Measurements from ENCODE around the gene MAP2K5.

DNA sequence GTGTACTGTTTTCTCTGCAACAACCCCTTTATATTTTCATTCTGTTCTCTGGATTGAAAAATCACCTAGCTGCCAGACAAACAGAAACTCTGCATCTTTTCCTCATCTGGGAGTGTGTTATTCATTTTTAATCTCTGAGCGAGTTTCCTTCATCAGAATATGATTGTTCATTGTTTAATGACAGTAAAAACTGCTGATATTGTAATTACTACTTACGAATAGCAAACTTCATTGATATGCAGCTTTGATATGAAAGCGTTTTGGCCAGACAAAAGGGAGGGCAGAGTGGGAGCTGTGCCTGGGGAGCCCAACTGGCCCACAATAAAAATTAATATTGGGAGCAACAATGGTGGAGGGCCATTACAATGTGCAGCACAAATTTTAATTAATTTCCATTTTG, 150.1 kb downstream of the MAP2K5 start:
- TF ChIP-seq, protein P1, sequence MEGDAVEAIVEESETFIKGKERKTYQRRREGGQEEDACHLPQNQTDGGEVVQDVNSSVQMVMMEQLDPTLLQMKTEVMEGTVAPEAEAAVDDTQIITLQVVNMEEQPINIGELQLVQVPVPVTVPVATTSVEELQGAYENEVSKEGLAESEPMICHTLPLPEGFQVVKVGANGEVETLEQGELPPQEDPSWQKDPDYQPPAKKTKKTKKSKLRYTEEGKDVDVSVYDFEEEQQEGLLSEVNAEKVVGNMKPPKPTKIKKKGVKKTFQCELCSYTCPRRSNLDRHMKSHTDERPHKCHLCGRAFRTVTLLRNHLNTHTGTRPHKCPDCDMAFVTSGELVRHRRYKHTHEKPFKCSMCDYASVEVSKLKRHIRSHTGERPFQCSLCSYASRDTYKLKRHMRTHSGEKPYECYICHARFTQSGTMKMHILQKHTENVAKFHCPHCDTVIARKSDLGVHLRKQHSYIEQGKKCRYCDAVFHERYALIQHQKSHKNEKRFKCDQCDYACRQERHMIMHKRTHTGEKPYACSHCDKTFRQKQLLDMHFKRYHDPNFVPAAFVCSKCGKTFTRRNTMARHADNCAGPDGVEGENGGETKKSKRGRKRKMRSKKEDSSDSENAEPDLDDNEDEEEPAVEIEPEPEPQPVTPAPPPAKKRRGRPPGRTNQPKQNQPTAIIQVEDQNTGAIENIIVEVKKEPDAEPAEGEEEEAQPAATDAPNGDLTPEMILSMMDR (IDR thresholded peaks at IDR 0.05): no peak
- no peak for TF ChIP-seq EP300 (IDR thresholded peaks at IDR 0.05)

Data from tibial nerve (tissue), 4 donors.